HL-60 (cell line): ENCODE results near the gene EPHB4.
"Not testable (repeated sequence)": the region's sequence is repeated elsewhere in the genome, so short reads cannot be mapped to it uniquely, and the experiment has no call there.

ENCODE experiments used
- POLR2AphosphoS5 ChIP-seq: IDR thresholded peaks from 2 replicates; pipeline ENCODE4 v1.6.1; 2012; ENCODE audit warnings: low read depth
- TF ChIP-seq, protein P1 (sequence below): IDR thresholded peaks from one replicate; pipeline ENCODE4 v1.5.1; 2011; ENCODE audit warnings: low read length, control low read depth, inconsistent platforms; ENCODE audit not compliant: insufficient read depth
- TF ChIP-seq, protein P2 (sequence below): IDR thresholded peaks from 2 replicates; pipeline ENCODE4 v1.6.1; 2012; ENCODE audit warnings: low read depth; ENCODE audit not compliant: insufficient replicate concordance

DNA sequence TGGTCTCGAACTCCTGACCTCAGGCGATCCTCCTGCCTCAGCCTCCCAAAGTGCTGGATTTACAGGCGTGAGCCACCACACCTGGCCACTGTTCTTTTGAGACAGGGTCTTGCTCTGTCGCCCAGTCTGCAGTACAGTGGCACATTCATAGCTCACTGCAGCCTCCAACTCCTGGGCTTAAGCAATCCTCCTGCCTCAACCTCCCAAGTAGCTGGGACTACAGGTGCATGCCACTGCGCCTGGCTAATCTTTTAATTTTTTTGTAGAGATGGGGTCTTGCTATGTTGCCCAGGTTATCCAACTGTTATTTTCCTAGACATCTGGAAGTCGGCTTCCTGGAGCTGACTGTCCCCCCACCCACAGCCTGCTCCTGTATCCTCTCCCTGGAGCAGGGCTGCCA, 20.4 kb downstream of the EPHB4 start:
- TF ChIP-seq, protein P1, sequence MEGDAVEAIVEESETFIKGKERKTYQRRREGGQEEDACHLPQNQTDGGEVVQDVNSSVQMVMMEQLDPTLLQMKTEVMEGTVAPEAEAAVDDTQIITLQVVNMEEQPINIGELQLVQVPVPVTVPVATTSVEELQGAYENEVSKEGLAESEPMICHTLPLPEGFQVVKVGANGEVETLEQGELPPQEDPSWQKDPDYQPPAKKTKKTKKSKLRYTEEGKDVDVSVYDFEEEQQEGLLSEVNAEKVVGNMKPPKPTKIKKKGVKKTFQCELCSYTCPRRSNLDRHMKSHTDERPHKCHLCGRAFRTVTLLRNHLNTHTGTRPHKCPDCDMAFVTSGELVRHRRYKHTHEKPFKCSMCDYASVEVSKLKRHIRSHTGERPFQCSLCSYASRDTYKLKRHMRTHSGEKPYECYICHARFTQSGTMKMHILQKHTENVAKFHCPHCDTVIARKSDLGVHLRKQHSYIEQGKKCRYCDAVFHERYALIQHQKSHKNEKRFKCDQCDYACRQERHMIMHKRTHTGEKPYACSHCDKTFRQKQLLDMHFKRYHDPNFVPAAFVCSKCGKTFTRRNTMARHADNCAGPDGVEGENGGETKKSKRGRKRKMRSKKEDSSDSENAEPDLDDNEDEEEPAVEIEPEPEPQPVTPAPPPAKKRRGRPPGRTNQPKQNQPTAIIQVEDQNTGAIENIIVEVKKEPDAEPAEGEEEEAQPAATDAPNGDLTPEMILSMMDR: not testable (repeated sequence)
- not testable (repeated sequence) for TF ChIP-seq POLR2AphosphoS5
- TF ChIP-seq, protein P2, sequence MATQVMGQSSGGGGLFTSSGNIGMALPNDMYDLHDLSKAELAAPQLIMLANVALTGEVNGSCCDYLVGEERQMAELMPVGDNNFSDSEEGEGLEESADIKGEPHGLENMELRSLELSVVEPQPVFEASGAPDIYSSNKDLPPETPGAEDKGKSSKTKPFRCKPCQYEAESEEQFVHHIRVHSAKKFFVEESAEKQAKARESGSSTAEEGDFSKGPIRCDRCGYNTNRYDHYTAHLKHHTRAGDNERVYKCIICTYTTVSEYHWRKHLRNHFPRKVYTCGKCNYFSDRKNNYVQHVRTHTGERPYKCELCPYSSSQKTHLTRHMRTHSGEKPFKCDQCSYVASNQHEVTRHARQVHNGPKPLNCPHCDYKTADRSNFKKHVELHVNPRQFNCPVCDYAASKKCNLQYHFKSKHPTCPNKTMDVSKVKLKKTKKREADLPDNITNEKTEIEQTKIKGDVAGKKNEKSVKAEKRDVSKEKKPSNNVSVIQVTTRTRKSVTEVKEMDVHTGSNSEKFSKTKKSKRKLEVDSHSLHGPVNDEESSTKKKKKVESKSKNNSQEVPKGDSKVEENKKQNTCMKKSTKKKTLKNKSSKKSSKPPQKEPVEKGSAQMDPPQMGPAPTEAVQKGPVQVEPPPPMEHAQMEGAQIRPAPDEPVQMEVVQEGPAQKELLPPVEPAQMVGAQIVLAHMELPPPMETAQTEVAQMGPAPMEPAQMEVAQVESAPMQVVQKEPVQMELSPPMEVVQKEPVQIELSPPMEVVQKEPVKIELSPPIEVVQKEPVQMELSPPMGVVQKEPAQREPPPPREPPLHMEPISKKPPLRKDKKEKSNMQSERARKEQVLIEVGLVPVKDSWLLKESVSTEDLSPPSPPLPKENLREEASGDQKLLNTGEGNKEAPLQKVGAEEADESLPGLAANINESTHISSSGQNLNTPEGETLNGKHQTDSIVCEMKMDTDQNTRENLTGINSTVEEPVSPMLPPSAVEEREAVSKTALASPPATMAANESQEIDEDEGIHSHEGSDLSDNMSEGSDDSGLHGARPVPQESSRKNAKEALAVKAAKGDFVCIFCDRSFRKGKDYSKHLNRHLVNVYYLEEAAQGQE: not testable (repeated sequence)
